OCI-LY7 (cell line): ENCODE results near the gene RARS2. TPM values are rescaled to one million over a fixed set of nuclear protein-coding genes. Genes with fewer than 3 reads are reported as not detected.

Experiments
- BruUV-seq: library from RNA; stranded (reverse); fragments of 400-500 nt; replicated peaks from 2 replicates; lab custom pipeline; 2021; lab: Mats Ljungman, UMichigan
- CTCF ChIA-PET: fragments of 300-600 bp; sonication (Branson Sonifier 250); formaldehyde crosslinking; loops from one replicate; lab custom pipeline; 2022; ENCODE audit warnings: antibody characterized with exemption; ENCODE audit not compliant: unreplicated experiment; lab: Charles Lee
- POLR2A ChIA-PET: fragments of 300-600 bp; sonication (Branson Sonifier 250); formaldehyde crosslinking; loops from one replicate; lab custom pipeline; 2022; ENCODE audit warnings: antibody characterized with exemption; lab: Charles Lee
- DNase-seq: peaks from one replicate; pipeline ENCODE4 v3.0.0-alpha.2; 2015; ENCODE audit warnings: low spot score
- H2AFZ ChIP-seq: fragments of 200-600 bp; sonication (generic), shearing (Covaris generic); 2 replicates; pipeline ENCODE4 v1.6.1; 2014; ENCODE audit warnings: mild to moderate bottlenecking, antibody characterized with exemption, low read length, moderate library complexity
- H3K27ac ChIP-seq: fragments of 200-600 bp; sonication (generic); 2 replicates; pipeline ENCODE4 v1.5.1; 2014; ENCODE audit warnings: mixed run types, low read depth, mild to moderate bottlenecking, moderate library complexity, low read length, inconsistent platforms; ENCODE audit not compliant: poor library complexity, severe bottlenecking
- H3K36me3 ChIP-seq: fragments of 200-600 bp; sonication (generic); 2 replicates; pipeline ENCODE4 v1.6.1; 2014; ENCODE audit warnings: mild to moderate bottlenecking, antibody characterized with exemption, low read length, moderate library complexity, mixed read lengths; ENCODE audit not compliant: insufficient read depth
- H3K4me1 ChIP-seq: fragments of 200-600 bp; sonication (generic); 2 replicates; pipeline ENCODE4 v1.5.1; 2014; ENCODE audit warnings: mild to moderate bottlenecking, low read length; ENCODE audit not compliant: insufficient read depth, poor library complexity, severe bottlenecking
- H3K4me2 ChIP-seq: fragments of 200-600 bp; sonication (generic); 2 replicates; pipeline ENCODE4 v1.6.1; 2014; ENCODE audit warnings: mild to moderate bottlenecking, low read length
- H3K4me3 ChIP-seq: fragments of 200-600 bp; sonication (generic); 2 replicates; pipeline ENCODE4 v1.5.1; 2014; ENCODE audit warnings: mild to moderate bottlenecking, low read depth, low read length; ENCODE audit not compliant: poor library complexity, severe bottlenecking
- H3K79me2 ChIP-seq: fragments of 200-600 bp; sonication (generic); 2 replicates; pipeline ENCODE4 v1.6.1; 2016; ENCODE audit warnings: low read depth, mild to moderate bottlenecking, low read length, moderate library complexity, mixed read lengths; ENCODE audit not compliant: insufficient read depth
- H3K9me2 ChIP-seq: fragments of 200-600 bp; sonication (generic); 2 replicates; pipeline ENCODE4 v1.6.1; 2016; ENCODE audit warnings: mild to moderate bottlenecking, low read length, mixed read lengths; ENCODE audit not compliant: insufficient read depth
- H3K9me3 ChIP-seq: fragments of 200-600 bp; sonication (generic); 2 replicates; pipeline ENCODE4 v1.6.1; 2014; ENCODE audit warnings: mild to moderate bottlenecking, mixed run types, low read length, mixed read lengths
- H4K20me1 ChIP-seq: fragments of 200-600 bp; sonication (generic); 2 replicates; pipeline ENCODE4 v1.6.1; 2014; ENCODE audit warnings: mild to moderate bottlenecking, antibody characterized with exemption, low read length, moderate library complexity, mixed read lengths; ENCODE audit not compliant: insufficient read depth
- CTCF ChIP-seq: fragments of 200-600 bp; sonication (generic); conservative IDR thresholded peaks from 2 replicates; pipeline ENCODE4 v1.5.1; 2014; ENCODE audit warnings: mild to moderate bottlenecking, antibody characterized with exemption, low read length, moderate library complexity, mixed read lengths
- EZH2phosphoT487 ChIP-seq: fragments of 200-600 bp; sonication (generic); IDR thresholded peaks from 2 replicates; pipeline ENCODE4 v1.6.1; 2018; ENCODE audit warnings: low read depth, borderline replicate concordance, mild to moderate bottlenecking, mixed run types, antibody characterized with exemption, low read length, moderate library complexity, mixed read lengths
- intact Hi-C: fragments of 100-400 bp; cut with micrococcal nuclease; formaldehyde crosslinking; loops from one replicate; pipeline ENCODE4 v1.10.0; 2022; ENCODE audit not compliant: unreplicated experiment
- total RNA-seq, 2 experiments: library from RNA; depleted of rRNA in 1 of 2; stranded (reverse); fragments of >200 nt in 1 of 2; shearing (Covaris generic) in 1 of 2; gene quantifications; 2 replicates each; pipeline ENCODE4 v1.2.3, GENCODE V29; 2014 to 2022

RARS2 gene
- total RNA-seq, 2 experiments from 2014 or later = 21.4 to 36.0 TPM

- Histone ChIP-seq H3K4me3 (no peak overlapping the region), H3K9me3 (peaks cover 16% of the 10 kb centered on the region; the same call in 1 of the 2 replicates), H3K79me2 (peaks cover 67% of the 10 kb centered on the region), H3K4me2 (no peak overlapping the region), H3K9me2 (no peaks in the 10 kb centered on the region), H4K20me1 (no peaks in the 10 kb centered on the region), H3K36me3 (peaks cover 87% of the 10 kb centered on the region), H3K4me1 (peaks cover 20% of the 10 kb centered on the region), H3K27ac (no peak overlapping the region), H2AFZ (no peak overlapping the region)
- TF ChIP-seq EZH2phosphoT487 = no peak
- TF ChIP-seq CTCF = no peak
- BruUV-seq = no TSS peak
- CTCF ChIA-PET = no interaction called here
- no peak for DNase-seq
- intact Hi-C loops = no loop called here
- POLR2A ChIA-PET = interaction anchor here (0.6 to 1.8 kb wide), 5 partner anchors 22 to 188 kb away, joined by 3 to 7 read pairs (median 4); no protein-coding TSS in a partner anchor
These were observed 6.0 kb downstream of the RARS2 start for GRCh38 chr6:87583822-87584221.

DNA sequence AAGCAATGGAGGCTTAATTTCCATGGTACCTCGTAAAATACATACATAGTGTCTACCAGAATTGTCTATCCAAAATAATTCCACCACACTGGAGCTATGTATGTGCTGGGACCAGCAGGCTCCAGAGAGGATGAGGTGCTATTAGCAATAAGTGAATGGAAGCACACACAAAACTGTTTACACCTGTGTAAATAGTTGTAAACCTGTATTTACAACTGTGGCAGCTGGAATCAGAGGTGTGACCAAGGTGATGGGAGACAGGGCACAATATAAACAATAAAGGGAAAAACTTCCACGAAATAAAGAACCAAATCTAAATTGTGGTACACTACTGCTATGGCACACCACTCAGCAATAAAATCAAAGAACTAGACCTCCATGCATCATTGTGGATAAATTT is 14.4 kb downstream of the RARS2 start:
- Histone ChIP-seq H3K27ac (no peak overlapping the region), H3K4me1 (peaks cover 12% of the 10 kb centered on the region), H3K9me2 (no peaks in the 10 kb centered on the region), H3K4me2 (no peak overlapping the region), H3K4me3 (no peak overlapping the region), H3K79me2 (peaks cover 68% of the 10 kb centered on the region; the same call in 1 of the 2 replicates), H4K20me1 (no peaks in the 10 kb centered on the region), H2AFZ (no peak overlapping the region), H3K36me3 (peaks cover 61% of the 10 kb centered on the region), H3K9me3 (0 out of 2 replicates have a peak, but pooled peaks cover 3% of the 10 kb centered on the region)
- intact Hi-C loops = no loop called here
- TF ChIP-seq CTCF (no peak), EZH2phosphoT487 (no peak)
- CTCF ChIA-PET = no interaction called here
- DNase-seq = no peak
- POLR2A ChIA-PET = no interaction called here
- no TSS peak for BruUV-seq

GRCh38 chr6:87574237-87574804 is 15.5 kb downstream of the RARS2 start:
- no TSS peak for BruUV-seq
- ChIA-PET CTCF (interaction anchor here (0.5 kb wide), 1 partner anchor 510 kb away, joined by 3 read pairs; no protein-coding TSS in a partner anchor), POLR2A (interaction anchor here (0.8 to 1.0 kb wide), 2 partner anchors 11 to 13 kb away, joined by 3 to 4 read pairs; no protein-coding TSS in a partner anchor)
- Histone ChIP-seq H3K27ac (no peak overlapping the region), H3K4me1 (peaks cover 12% of the 10 kb centered on the region), H3K9me2 (no peaks in the 10 kb centered on the region), H2AFZ (no peak overlapping the region), H3K79me2 (peaks cover 67% of the 10 kb centered on the region; the same call in 1 of the 2 replicates), H3K9me3 (0 out of 2 replicates have a peak, but pooled peaks cover 3% of the 10 kb centered on the region), H3K4me2 (no peak overlapping the region), H4K20me1 (no peaks in the 10 kb centered on the region), H3K36me3 (peaks cover 59% of the 10 kb centered on the region), H3K4me3 (no peak overlapping the region)
- intact Hi-C loops = no loop called here
- DNase-seq = no peak
- TF ChIP-seq EZH2phosphoT487 = no peak
- no peak for TF ChIP-seq CTCF
